GM21423 (cell line): ENCODE results near the gene RUVBL2.
"Not testable (repeated sequence)": the region's sequence is repeated elsewhere in the genome, so short reads cannot be mapped to it uniquely, and the experiment has no call there.

Experiments used
- ATAC-seq: cut with Tn5 transposase; IDR thresholded peaks from one replicate; pipeline ENCODE4 v1.9.1; 2021; ENCODE audit warnings: mild to moderate bottlenecking, moderate library complexity; ENCODE audit not compliant: unreplicated experiment

Gene RUVBL2

DNA sequence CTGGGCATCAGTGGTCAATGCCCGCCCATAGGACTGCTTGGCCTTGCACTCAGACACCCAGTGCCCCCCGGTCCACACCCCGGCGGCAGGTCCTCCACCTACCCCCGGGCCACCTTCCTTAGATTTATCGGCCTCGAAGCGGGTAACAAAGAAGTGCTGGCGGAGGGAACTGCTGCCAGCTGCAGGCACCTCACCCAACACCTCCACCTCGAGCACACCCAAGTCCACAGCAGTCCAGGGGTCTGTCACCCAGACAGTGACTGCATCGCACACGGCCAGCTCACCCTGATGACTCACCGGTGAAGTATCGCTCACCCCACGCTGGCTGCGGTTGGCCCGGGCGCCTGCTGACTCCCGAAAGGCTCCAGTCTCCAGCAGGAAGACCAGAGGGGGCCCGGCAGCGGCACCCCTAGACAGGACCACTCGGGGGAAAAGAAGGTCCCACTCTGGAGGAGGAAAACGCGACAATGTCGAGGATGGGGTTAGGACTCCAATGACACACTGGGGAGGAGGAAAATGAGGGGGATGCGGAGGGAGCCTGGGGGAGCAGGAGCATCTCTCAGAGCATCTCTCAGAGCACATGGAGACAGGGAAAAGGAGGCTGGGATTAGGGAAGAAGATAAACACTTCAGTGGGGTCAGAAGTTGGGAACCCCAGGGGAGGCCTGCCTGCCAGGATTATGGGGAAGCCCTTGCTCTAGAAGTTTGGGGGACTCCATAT is 45.0 kb downstream of the RUVBL2 start:
- ATAC-seq = not testable (repeated sequence)

DNA sequence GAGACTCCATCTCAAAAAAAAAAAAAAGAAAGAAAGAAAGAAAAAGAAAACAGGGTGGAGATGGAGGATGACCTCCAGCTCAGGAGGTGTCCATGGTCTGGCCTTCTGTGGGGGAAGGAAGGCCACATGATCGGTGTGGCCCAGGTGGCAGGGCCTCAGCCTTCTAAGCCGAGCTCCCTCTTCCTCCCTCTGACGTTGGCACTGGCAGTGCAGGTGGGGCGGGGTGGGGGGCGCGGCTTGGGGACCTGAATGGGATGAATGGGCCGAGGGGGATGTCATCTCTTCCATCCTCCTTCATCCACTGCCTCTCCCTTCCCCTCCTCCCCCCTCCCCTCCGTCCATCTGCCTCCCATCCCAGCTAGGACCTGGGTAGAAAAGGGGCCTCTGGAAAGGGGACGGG is 46.0 kb downstream of the RUVBL2 start:
- ATAC-seq = not testable (repeated sequence)

DNA sequence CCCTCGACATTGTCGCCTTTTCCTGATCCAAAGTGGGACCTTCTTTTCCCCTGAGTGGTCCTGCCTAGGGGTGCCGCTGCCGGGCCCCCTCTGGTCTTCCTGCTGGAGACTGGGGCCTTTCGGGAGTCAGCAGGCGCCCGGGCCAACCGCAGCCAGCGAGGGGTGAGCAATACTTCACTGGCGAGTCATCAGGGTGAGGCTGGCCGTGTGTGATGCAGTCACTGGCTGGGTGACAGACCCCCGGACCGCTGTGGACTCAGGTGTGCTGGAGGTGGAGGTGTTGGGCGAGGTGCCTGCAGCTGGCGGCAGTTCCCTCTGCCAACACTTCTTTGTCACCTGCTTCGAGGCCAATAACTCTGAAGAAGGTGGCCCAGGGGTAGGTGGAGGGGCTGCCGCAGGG is 48.5 kb downstream of the RUVBL2 start:
- ATAC-seq = no peak

DNA sequence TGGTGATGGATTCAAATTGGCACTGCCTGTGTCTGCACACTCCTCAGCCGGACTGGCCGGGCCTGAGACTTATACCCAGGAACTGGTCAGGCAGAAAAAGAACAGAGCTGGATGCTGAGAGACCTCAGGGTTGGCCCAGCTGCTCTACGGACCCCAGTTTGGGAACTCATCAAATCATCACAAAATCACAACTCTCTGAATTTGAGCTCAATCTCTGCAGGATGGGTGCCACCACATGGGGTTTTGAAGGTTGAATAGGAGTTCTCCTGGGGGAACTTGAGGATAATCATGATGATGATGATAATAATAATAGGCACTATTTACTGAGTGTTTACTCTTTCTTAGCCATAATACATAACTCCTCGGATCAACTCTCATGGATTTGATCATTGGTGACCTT is 49.0 kb downstream of the RUVBL2 start:
- ATAC-seq = not testable (repeated sequence)

DNA sequence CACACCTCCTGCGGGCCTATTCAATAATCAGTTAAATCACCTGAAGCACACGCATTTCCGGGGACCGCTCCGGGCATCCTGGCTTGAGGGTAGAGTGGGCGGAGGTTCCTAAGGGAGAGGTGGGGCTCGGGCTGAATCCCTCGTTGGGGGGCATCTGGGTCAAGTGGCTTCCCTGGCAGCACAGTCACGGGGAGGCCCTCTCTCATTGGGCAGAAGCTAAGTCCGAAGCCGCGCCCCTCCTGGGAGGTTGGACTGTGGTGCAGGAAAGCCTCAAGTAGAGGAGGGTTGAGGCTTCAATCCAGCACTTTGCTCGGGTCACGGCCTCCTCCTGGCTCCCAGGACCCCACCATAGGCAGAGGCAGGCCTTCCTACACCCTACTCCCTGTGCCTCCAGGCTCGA is 49.9 kb downstream of the RUVBL2 start, which contains the start of gene CGB5:
CGB5 (plus strand) TSS at position 301 of the 400 bp plus-strand sequence. CDS start 362 bp downstream, outside the sequence.
- ATAC-seq = not testable (repeated sequence)

DNA sequence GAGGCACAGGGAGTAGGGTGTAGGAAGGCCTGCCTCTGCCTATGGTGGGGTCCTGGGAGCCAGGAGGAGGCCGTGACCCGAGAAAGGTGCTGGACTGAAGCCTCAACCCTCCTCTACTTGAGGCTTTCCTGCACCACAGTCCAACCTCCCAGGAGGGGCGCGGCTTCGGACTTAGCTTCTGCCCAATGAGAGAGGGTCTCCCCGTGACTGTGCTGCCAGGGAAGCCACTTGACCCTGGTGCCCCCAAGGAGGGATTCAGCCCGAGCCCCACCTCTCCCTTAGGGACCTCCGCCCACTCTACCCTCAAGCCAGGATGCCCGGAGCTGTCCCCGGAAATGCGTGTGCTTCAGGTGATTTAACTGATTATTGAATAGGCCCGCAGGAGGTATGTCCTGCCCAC is 55.3 kb downstream of the RUVBL2 start, which contains the start of gene CGB8:
CGB8 (minus strand) TSS at position 101 of the 400 bp plus-strand sequence. CDS start 372 bp downstream, outside the sequence.
- not testable (repeated sequence) for ATAC-seq

DNA sequence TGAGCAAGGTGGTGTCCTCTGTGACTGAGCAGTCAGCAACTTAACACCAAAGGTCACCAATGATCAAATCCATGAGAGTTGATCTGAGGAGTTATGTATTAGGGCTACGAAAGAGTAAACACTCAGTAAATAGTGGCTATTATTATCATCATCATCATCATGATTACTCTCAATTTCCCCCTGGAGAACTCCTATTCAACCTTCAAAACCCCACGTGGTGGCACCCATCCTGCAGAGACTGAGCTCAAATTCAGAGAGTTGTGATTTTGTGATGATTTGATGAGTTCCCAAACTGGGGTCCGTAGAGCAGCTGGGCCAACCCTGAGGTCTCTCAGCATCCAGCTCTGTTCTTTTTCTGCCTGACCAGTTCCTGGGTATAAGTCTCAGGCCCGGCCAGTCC is 56.1 kb downstream of the RUVBL2 start:
- not testable (repeated sequence) for ATAC-seq

DNA sequence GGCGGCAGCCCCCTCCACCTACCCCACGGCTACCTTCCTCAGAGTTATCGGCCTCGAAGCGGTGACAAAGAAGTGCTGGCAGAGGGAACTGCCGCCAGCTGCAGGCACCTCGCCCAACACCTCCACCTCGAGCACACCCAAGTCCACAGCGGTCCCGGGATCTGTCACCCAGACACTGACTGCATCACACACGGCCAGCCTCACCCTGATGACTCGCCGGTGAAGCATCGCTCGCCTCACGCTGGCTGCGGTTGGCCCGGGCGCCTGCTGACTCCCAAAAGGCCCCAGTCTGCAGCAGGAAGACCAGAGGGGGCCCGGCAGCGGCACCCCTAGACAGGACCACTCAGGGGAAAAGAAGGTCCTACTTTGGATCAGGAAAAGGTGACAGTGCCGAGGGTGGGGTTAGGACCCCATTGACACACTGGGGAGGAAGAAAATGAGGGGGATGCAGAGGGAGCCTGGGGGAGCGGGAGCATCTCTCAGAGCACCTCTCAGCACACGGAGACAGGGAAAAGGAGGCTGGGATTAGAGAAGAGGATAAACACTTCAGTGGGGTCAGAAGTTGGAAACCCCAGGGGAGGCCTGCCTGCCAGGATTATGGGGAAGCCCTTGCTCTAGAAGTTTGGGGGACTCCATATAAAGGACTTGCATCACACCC is 56.8 kb downstream of the RUVBL2 start:
- not testable (repeated sequence) for ATAC-seq

DNA sequence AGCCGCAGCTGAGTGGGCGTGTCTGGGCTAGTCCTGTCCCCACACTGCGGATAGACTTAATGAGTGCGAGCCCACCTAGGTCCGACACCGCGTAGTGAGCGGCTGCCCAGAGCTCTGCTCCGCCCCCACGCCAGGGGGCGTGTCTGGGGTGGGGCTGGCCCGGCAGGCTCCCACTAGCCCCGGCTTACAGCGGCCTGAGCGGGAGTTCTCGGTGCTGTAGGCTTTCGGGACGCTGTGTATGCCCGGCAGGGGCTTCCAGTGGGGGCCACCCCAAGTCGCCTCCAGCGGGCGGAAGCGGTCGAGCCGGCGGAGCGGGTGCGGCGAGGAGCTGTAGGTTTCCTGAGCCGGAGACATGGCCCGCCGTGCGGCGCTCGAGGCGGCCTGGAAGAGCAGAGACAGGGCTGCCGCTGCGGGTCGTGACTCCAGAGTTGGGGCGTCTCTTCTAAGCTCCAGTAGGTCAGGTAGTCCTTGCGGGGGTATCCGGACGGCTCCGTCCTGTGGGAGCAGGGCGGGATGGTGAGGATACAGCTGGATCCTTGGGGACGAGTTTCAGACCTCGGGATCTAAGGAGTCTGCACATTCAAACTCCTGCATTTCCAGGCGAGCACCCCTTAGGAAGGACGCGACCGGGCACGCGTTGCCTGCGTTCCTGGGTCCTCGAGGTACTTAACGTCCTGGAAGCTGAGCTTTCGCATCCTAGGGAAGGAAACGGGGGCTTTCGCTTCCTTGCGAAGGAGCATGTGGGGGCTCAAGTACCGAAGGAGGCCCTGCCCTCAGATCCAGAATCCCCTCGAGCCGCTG is 62.6 kb downstream of the RUVBL2 start:
- ATAC-seq = peak; percentile 44

DNA sequence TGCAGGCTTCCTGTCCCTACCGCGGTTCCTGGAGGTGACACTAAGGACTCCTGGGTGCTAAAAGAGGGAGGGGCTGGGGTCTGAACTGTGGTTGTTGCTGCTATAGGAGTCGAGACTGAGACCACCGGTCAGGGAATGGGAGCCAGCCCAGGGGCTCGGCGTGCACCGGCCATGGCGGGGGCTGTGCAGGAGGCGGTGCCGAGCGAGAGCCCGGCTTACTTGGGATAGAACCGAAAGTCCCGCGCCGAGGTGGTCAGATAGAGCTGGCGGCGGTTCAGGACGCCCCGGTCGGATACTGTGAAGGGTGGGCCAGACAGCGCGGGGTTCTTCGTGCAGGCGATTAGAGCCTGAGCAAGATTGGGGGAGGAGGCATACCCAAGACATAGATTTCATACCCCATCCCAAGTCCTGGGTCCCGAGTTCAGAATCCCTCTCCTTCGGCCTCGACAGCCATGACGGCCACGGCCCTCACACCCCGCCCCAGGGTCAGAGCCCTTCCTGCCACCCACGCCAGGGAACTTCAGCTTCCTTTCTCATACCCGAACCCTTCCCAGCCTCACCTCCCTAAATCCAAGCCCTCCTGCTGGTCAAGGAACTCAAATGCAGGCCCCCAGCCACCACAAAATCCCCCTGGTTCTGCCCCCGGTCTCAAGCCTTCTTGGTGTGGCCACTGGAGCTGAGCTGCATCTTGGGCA is 63.4 kb downstream of the RUVBL2 start:
- ATAC-seq = not testable (repeated sequence)

DNA sequence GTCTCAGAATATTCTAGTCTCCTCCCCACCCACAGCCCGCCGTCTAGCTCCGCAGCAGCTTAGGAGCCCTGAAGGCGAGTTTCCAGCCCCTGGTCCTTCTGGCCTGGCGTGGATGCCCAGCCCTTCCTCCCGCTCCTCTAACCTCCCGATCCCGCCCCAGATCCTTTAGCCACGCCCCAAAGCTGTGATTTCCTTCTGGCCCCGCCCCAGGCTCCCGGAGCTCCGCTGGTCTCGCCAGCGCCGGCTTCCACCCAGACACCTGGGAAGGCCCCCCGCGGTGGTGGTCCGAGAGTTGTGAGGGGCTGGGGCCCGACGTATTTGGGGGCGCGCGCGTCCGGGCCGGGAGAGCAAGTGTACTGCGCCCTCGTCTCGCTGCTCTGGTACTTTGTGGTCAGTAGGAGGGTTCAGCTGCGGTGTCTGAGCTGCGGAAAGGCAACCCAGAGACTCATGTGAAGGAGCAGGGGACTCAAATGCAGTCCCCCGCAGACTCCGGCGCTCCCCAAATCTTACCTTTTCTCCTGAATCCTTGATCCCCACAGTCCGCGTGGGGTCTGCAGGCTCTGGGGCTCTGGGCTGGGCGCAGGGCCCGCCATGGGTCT is 64.0 kb downstream of the RUVBL2 start, which contains the start of gene CGB7:
CGB7 (minus strand) TSS at position 114 of the 599 bp plus-strand sequence. CDS start 2,374 bp downstream, outside the sequence.
- ATAC-seq = no peak

DNA sequence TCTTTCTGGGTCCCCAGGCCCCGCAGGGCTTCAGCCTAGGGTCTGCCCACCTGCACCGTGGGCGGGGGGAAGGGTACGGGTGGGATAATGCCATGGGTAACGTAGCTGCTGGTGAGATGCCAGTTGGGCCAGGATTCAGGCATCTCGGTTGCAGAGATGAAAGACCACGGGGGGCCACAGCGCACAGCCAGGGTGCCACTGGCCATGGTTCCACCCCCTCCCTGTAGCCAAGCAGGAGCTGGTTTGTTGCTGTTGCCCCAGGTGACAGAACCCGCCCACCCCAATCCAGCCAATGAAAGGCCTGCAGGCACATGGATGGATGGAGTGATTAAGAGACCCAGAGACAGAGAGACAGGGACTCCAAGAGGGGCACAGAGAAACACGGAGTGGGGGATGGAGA is 64.9 kb downstream of the RUVBL2 start:
- no peak for ATAC-seq

DNA sequence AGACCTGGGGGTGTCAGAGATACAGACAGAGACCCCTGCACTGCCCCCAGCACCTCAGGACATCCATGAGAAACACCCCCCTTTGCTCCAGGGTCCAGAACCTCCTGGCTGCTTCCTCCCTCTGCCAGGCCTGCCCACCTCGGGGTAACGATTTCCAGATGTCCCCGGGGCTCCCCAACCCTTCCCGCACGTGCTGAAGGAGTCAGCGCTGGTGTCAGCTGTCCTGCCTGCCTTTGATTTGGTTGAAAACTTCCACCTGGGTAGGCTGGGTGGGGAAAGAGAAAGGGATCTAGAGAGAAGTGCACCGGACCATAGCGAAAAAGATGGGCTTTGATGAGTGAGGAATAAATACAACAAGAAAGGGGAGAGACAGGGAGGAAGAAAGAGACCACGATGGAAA is 65.4 kb downstream of the RUVBL2 start:
- no peak for ATAC-seq

DNA sequence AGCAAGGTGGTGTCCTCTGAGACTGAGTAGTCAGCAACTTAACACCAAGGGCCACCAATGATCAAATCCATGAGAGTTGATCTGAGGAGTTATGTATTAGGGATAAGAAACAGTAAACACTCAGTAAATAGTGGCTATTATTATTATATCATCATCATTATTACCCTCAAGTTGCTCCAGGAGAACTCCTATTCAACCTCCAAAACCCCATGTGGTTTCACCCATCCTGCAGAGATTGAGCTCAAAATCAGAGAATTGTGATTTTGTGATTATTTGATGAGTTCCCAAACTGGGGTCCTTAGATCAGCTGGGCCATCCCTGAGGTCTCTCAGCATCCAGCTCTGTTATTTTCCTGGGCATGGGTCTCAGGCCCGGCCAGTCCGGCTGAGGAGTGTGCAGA is 67.3 kb downstream of the RUVBL2 start:
- ATAC-seq = no peak

DNA sequence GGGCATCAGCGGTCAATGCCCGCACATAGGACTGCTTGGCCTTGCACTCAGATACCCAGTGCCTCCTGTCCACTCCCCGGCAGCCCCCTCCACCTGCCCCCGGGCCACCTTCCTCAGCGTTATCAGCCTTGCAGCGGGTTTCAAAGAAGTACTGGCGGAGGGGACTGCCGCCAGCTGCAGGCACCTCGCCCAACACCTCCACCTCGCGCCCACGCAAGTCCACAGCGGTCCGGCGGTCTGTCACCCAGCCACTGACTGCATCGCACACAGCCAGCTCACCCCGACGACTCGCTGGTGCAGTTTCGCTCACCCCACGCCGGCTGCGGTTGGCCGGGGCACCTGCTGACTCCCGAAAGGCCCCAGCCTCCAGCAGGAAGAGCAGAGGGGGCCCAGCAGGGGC is 67.8 kb downstream of the RUVBL2 start:
- no peak for ATAC-seq

DNA sequence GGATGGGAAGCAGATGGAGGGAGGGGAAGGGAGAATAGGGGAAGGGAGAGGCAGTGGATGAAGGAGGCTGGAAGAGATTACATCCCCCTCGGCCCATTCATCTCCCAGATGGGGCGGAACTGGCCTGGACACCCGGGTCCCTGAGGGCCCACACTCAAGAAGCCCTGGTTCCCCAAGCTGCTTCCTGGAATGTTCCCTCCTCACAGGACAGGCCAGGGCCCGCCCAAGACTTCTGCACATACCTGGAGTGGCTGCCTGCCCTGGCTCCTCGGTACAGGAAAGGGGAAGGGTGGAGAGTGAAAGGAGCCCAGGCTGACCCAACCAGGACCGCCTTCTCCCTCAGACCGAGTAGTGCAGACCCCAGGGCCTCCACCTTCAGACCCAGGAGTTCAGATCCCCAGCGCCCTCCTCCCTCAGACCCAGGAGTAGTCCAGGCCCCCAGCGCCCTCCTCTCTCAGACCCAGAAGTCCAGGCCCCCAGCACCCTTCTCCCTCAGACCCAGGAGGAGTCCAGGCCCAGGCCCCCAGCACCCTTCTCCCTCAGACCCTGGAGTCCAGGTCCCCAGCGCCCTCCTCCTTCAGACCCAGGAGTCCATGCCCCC is 70.4 kb downstream of the RUVBL2 start:
- no peak for ATAC-seq

DNA sequence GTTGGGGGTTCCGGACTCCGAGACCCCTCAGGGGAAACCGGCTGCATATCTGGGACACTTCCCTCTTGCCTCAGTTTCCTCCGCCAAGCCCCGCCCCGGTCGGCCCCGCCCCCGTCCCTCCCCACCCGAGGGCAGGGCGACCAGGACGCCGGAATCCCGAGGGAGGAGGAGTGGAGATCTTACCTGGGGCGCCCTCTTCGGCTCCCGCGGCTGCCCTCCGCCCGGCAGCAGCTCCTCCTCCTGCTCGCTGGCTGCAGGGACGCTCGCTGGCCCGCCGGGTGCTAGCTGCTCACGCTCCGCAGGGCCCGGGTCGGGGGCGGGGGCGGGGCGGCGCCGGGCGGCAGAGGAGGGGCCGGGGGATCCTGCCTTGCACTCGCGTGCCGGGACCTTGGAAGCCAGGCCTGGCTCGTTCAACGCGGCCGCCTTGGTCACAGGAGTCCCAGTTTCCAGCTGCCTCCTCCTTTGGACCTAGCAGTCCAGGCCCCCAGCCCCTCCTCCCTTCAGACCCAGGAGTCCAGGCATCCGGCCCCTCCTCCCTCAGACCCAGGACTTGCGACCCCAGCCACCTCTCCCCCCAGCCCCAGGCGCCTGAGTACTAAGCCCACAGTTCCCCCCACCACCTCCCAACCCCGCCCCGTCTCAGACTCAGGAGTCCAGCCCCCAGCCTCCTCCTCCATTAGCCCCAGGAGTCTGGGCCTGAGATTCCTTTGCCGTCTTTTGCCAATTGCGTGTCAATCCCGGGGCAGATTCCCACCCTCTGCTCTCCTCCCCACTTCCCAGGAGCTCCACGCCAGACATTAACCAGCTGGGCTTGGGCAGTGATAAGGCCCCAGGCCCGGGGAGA is 71.3 kb downstream of the RUVBL2 start, which contains the start of gene NTF4:
NTF4 (minus strand) TSS at position 51 of the 844 bp plus-strand sequence. CDS start 2,821 bp downstream, outside the sequence.
- ATAC-seq = no peak
